ENCODE results near the gene PDCD4.

The PDCD4 gene

GRCh38 chr10:110871298-110872084 lies at the start of gene PDCD4:
Gene PDCD4, plus strand, starts transcription at chr10:110871928. Its CDS starts 4,100 bp downstream, at chr10:110876028.
- peak; percentile 90 to 97 (median 92) for DNase-seq

DNA sequence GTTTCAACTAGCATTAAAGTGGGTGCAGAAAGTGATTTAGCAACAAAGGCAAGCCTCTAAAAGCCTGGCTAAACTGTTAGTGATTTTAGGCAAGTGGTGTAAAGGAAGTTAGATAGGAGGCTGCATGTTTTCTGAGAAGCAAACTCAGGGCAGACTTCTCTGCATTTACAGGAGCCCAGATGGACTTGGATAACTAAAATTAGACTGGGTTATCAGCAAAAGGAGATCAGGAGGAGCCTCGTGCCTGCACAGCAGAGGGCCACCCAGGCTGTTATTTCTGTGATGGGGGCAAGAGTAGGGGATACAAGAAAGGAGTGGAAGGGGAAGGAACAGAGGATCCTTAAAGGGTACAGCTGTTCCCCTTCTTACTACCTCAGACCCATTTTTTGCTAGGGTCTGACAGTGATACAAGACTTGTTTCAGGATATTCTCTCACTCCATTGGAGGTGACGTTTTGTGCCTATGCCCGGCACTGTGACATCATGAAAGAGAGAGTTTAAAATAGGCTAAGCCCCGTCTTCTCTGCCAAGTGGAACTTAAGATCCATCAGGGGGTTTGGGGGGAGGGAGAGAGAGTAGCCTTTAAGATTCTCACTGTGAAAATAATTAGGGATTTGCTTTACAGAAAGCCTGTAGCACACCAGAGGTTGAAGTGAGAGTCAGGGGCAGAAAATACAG lies 49.6 kb upstream of the PDCD4 start:
- no peak for DNase-seq

DNA sequence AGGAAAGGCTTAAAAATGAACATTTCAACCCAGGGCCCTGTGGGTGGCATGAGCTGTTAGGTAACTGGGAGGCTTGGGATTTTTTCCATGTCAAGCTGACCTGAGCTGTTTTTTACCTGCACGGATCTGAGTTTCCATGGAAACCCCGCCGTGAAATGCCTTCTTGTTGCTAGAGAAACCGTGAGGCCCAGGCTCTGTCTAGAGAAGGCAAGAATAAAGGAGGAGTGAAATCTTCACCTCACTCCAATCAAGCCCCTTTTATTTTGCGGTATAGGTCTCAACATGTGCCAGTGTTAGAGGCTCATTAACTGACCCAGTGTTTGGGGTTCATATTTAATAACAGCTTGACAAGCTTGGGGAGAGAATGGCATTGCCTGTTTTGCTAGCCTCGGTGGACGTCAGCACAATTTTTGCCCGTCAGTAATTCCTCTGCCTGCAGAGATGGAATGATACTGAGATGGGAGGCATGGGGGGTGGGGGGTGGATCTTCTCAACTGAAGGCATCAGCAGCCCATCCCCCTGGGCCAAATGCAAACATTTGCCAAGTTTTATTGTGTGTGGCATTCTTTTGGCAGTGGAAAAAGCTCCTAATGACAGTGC lies 48.9 kb upstream of the PDCD4 start:
- peak in 2 of 3 experiments; percentile 47 to 78 for DNase-seq

DNA sequence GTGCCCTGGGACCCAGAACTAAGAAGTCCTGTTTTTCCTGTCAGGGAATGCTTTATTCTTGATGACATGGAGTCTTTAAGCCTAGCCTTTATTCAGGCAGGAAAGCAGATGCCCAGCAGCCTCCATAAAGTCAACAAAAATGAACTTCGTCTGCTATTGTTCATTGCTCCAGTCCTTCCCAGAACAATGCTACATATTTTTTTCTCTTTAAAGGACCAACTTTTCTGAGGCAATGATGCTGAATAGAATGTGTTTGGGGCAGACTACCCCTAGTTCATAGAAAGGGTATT lies 47.6 kb upstream of the PDCD4 start:
- DNase-seq = no peak

DNA sequence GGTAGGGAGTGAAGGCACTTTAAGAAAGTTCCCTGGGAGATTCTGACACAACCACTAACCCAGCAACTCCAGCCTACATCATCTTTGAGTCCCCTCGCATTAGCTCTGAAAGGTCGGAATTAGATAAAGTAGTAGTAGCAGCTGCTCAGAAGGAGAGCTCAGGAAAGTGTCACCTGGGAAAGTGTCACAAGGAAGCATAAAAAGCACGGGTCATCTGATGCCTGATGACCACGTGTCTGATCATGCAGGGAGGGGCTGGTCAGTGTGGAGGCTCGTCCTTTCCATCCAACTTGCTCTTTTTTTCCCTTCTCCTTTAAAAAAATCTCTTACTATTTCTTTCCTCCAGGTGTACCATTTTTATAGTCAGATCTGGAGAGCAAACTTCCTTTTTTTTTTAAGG lies 47.1 kb upstream of the PDCD4 start:
- no peak for DNase-seq

DNA sequence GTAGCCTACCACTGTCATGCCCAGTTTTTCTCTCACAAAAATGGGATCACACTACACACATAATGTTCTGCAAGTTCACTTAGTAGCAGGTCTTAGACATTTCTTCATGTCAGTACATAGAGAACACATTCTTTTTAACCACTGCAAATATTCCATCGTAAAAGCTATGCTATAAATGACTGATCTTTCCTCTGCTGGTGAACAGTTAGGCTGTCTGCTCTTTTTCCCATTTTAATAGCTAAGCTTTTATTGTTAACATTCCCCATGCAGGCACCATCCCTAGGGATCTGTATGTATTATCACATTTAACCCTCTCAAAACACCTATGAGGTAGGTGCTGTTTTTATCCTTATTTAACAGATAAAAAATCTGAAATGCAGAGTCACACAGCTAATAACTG lies 46.2 kb upstream of the PDCD4 start:
- no peak for DNase-seq

GRCh38 chr10:110827410-110827809 lies 44.3 kb upstream of the PDCD4 start:
- DNase-seq = no peak

- peak in 1 of 3 experiments; percentile 26 for DNase-seq
These were observed 43.9 kb upstream of the PDCD4 start for GRCh38 chr10:110827875-110828274.

DNA sequence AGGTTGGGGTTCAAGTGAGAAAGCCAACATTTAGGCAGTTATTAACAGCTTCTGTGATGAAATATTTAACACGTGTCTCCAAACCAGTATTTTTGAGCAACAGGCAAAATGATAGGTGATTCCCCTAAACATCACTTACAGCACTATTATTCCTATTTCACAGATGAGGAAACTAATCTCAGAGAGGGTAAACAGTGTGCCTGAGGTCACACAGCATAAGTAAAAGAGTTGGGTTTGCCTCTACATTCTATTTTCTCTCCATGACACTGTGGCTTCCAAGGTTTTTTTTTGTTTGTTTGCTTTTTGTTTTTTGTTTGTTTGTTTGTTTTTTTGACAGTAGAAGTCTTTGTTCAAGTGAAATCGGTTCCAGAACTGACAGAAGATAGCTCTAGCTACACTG lies 43.2 kb upstream of the PDCD4 start:
- DNase-seq = no peak

GRCh38 chr10:110829721-110830410 lies 41.9 kb upstream of the PDCD4 start:
- DNase-seq = no peak

DNA sequence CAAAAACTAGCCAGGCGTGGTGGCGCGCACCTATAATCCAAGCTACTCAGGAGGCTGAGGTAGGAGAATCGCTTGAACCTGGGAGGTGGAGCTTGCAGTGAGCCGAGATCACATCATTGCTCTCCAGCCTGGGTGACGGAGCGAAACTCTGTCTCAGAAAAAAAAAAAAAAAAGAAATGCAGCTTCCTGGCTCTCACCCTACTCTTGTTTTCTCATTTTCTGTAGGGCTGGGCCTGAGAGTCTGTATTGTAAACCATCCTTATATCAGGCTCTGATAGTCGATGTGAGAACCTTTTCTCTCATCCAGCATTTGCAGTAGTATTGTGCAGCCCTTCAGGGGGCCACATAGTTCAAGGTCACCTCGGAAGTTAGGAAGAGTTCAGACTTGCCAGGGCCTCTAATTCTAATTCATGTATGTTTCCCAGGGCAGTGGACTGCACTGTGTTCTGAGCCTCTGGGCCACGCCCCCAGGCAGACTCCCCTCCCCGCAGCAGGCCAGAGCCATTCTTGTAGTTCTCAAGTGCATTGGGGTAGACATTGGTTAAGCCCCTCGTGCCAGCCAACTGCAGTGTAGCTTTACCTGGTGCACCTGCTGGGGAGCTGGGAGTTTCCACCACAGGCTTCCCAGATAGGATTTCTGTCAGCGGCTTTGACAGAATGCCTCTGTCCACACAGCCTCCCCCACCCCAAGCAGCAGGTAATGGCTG lies 38.3 kb upstream of the PDCD4 start:
- no peak for DNase-seq

DNA sequence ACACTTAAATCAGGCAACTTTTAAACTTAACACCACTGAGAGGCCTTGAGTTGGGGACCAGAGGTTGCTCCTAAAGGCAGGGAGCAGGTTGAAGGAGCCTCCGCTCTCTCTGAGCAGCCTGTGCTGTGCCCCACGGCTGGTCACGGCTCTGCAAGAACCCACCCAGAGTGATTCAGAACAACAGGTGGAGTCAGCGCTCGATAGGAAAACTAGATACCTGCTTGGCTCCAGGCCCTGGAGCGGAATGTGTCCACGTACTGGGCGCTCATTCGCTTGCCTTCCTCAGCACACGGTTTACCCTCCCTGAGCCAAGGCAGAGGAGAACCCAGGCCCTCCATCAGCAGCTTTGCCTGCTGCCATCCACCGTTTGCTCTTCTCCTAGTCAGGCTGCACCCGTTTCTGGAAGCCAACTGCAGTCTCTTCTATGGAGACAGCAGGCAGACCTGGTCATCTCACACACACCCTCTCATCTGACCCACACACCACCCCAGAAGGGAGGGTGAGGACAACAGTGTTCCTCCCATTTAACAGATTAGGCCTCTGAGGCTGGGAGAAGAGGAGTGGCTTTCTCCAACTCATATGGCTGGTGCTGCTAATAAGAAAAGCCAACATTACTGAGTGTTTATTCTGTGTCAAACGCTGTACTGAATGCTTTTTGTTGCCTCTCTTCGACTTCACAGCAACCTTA lies 37.6 kb upstream of the PDCD4 start:
- DNase-seq = no peak

DNA sequence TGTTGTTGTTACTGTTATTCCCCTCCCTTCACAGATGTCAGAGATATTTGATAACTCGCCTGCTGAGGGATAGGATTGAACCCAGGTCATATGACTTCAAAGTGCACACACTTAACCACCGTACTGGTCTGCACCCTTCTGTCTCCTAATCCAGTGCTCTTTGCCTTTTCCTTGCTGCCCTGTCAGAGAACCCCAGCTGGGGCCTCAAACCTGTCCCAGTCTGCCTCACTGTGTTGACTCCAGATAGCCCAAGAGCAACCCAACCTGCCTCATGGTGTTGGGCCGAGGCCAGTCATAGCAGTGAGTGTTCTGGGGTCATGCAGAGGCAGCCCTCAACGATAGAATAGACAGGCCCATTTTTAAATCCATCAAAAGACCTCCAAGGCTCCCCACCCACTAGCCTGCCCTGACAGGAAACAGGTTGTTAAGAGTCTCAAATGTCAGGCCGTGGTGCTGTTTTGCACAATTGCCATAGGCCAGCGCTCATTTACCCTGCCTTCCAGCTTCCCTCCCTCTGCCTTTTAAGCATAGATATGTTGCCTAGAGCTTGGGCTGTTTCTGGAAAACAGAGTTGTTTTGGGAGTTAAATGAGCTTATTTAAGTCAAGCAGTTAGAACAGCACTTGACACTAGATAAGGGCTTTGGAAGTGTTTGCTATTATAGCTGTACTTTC lies 37.0 kb upstream of the PDCD4 start:
- peak in 1 of 3 experiments; percentile 10 for DNase-seq

GRCh38 chr10:110835841-110836240 lies 35.9 kb upstream of the PDCD4 start:
- DNase-seq = no peak

DNA sequence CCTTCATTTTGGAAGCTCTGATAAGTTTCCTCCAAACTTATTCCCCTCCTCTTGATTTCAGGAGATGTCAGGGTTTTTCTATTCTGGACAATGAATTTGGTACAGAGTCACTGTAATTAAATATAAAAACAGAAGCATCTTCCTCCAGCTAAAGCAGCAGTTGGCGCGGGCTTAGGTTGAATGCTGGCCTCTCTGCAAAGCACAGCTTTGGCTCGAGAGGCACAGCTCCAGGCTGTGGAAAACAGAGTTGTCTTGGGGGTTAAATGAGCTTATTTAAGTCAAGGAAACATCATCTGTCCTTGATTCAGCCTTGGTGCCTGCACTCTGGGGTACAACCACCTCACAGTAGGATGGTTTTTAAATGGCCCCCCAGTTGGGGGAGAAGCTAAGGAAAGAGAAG lies 35.0 kb upstream of the PDCD4 start:
- no peak for DNase-seq

GRCh38 chr10:110837418-110838171 lies 34.1 kb upstream of the PDCD4 start:
- DNase-seq = no peak

GRCh38 chr10:110840225-110840922 lies 31.4 kb upstream of the PDCD4 start:
- DNase-seq = no peak

- DNase-seq = no peak
These were observed 30.8 kb upstream of the PDCD4 start for GRCh38 chr10:110840923-110841428.

GRCh38 chr10:110841767-110842267 lies 29.9 kb upstream of the PDCD4 start:
- no peak for DNase-seq
